ENCODE data around the gene SF3A2. TPM values are rescaled to one million over a fixed set of nuclear protein-coding genes. Genes with fewer than 3 reads are reported as not detected.

Gene SF3A2
- total RNA-seq, 1 experiment from 2014 or later: 107 TPM

DNA sequence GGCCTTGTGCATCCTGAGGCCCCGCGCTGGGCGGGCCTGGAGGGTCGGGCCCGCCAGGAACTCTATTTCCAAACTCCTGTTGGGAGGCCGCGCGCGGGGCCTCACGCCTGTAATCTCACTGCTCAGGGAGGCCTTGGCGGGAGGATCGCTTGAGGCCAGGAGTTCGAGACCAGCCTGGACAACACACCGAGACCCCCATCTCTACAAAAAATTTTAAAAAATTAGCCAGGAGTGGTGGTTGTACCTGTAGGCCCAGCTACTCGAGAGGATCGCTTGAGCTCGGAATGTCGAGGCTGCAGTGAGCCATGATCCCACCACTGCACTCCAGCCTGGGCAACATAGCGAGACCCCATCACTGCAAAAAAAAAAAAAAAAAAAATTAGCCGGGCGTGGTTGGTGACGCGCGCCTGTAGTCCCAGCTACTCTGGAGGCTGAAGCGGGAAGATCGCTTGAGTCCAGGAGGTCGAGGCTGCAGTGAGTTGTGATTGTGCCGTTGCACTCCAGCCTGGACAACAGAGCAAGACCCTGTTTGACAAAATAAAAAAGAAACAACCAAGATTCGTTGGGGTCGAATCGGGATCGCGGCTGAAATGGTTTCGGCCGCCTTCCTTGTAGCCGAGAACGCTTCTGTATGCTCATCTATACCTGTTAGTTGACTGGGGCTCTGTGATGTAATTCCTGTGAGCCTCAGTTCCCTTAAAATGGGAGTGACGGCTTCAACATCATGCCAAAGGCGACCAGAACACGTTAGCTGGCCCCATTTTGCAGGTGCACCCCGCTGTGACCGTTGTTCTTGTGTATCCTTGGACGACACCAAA is 636 bp downstream of the SF3A2 start:
- H3K4me3 ChIP-seq (ENCODE audit: insufficient read depth, low read depth, low read length): peak overlapping the region; percentile 93

DNA sequence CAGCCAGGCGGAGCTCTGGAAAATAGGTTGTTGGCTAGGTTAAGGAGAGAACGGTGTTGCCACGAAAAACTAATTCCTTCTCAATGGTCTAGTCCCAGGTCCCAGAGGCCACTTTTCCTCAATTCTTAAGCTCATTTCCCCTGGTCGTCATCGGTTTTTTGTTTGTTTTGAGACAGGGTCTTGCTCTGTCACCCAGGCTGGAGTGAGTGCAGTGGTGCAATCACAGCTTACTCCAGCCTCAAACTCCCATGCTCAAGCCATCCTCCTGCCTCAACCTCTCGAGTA is 1.2 kb downstream of the SF3A2 start:
- Histone ChIP-seq H3K27me3 (ENCODE audit: control insufficient read depth, insufficient read depth, low read length) (no peaks in the 10 kb centered on the region), H3K4me3 (ENCODE audit: insufficient read depth, low read depth, low read length) (peak overlapping the region; percentile 93; the same call in 1 of the 2 replicates), H3K36me3 (replicated peaks; ENCODE audit: control insufficient read depth, insufficient read depth, low read length) (peaks cover 5% of the 10 kb centered on the region)
- DNase-seq: no peak

More for the DNA sequence above, 636 bp downstream of the SF3A2 start:
- peaks cover 3% of the 10 kb centered on the region for H3K36me3 ChIP-seq (replicated peaks; ENCODE audit: control insufficient read depth, insufficient read depth, low read length)
- DNase-seq: no peak
- no peaks in the 10 kb centered on the region for H3K27me3 ChIP-seq (ENCODE audit: control insufficient read depth, insufficient read depth, low read length)

DNA sequence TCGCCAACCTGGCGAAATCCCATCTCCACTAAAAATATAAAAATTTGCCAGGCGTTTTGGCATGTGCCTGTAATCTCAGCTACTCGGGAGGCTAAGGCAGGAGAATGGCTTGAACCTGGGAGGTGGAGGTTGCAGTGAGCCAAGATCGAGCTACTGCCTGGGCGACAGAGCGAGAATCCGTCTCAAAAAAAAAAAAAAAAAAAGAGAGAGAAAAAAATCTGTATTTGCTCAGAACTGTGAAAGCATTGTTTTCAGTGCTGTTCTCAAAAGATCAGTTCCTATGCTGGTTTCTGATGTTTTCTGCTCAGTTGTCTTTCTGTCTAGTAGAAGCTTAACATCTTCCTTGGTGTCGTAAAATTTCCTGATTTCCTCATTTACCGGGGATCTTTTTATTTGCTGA is 2.5 kb downstream of the SF3A2 start:
- H3K4me3 ChIP-seq (ENCODE audit: insufficient read depth, low read depth, low read length): no peak overlapping the region
- no peaks in the 10 kb centered on the region for H3K27me3 ChIP-seq (ENCODE audit: control insufficient read depth, insufficient read depth, low read length)
- H3K36me3 ChIP-seq (replicated peaks; ENCODE audit: control insufficient read depth, insufficient read depth, low read length): peaks cover 10% of the 10 kb centered on the region
- no peak for DNase-seq

DNA sequence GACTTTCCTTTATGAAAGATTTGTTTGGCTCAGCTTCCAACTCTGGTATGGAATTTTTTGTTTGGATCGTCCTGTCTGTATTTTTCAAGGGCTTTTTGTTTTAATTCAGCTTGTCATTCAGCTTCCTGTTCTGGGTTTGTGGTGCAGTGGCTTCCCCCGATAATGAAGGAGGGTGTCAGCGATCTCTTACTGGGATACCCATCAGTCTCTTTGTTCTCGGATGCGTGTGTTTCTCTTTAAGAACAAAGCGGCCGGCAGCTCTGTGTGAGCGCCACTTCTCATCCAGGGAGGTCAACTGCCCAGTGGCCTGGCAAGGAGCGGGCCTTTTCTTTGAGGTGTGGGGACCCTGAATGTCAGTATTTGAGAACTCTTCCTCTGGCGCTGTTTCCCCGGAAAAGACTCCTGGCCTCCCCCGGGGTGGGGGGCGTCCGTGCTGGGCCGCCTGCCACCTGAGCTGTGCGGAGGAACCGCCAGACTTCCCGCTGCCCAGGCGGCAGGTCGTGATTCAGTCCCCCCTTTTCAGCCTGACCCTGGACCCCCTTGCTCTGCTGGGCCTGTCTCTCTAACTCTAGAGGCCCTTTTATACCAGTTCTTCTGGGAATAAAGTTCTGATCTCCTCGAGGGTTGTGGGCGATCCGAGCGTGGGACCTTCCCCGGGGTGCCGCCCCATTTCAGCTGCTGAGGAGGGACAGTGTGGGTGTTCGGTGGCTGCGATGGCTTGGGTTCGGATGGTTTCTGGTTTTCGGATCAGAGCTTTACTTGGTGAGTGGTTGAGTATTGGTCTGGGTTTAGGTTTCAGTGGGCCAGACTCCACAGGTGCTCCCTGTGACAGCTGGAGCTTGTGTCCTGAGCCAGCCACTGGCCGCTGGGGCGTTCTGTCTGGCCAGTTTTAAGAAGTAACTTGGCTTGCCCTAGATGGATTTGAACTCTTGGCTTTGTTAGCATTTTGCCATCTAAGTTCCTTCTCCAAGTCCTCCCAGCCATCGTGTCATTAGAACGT is 3.4 kb downstream of the SF3A2 start:
- no peak for DNase-seq
- Histone ChIP-seq H3K4me3 (ENCODE audit: insufficient read depth, low read depth, low read length) (peak overlapping the region; percentile 4; the same call in 1 of the 2 replicates), H3K27me3 (ENCODE audit: control insufficient read depth, insufficient read depth, low read length) (no peaks in the 10 kb centered on the region), H3K36me3 (replicated peaks; ENCODE audit: control insufficient read depth, insufficient read depth, low read length) (peaks cover 18% of the 10 kb centered on the region)

DNA sequence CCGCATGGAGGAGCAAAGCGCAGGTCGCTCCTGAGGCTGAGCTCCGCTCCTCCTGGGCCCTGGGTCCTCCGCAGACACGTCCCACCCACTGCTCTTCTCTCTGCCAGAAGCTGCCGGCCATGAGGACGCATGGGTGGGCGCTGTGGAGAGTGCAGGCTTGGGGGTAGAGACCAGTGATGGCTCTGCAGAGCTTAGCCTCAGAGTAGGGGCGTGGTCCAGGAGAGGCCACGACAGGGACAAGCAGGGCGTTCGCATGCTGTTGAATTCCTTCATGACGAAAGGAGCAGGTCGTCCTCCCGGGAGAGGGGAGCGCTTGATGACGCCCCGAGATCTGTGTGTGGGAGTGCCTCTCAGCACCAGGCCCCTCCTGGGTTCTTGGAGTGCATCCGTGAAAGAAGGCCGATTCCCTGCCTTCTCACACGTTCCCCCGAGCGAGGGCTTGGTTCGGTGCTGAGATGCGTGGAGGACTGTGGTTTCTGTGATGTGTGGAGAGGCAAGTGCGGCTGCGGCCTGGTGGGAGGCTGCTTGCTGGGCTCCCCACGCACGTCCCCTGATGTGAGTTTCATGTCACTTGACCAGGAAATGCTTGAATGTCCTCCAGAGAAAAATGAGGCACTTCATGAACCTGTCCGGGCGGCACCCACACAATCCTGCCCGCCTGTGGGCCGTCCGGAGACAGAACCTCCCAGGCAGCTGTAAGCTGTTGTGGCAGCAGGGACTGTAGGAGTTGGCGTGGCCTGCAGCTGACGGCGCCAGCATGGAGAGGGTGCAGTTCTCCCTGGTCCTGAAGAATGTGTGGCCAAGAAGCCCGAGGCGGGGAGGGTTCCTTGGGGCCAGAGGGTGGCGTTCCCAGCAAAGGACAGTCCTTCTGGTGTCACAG is 4.5 kb downstream of the SF3A2 start:
- H3K36me3 ChIP-seq (replicated peaks; ENCODE audit: control insufficient read depth, insufficient read depth, low read length): peaks cover 24% of the 10 kb centered on the region
- no peak overlapping the region for H3K4me3 ChIP-seq (ENCODE audit: insufficient read depth, low read depth, low read length)
- no peaks in the 10 kb centered on the region for H3K27me3 ChIP-seq (ENCODE audit: control insufficient read depth, insufficient read depth, low read length)
- no peak for DNase-seq

DNA sequence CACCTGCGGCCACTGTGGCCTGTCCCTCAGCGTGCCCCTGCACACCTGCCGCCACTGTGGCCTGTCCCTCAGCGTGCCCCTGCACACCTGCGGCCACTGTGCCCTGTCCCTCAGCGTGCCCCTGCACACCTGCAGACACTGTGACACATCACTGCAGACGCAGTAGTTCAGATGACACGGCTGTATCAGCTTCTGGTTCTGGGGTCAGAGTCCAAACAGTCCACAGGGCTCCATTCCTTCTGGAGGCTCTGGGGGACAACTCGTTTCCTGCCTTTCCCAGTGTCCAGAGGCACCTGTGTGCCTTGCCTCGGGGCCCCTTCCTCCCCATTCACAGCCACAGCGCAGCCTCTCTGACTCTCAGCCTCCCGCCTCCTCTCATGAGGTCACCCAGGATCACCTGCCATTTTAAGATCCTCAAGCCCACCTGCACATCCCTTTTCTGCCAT is 5.5 kb downstream of the SF3A2 start:
- no peak overlapping the region for H3K4me3 ChIP-seq (ENCODE audit: insufficient read depth, low read depth, low read length)
- H3K36me3 ChIP-seq (replicated peaks; ENCODE audit: control insufficient read depth, insufficient read depth, low read length): peaks cover 30% of the 10 kb centered on the region
- no peak for DNase-seq
- H3K27me3 ChIP-seq (ENCODE audit: control insufficient read depth, insufficient read depth, low read length): no peaks in the 10 kb centered on the region

DNA sequence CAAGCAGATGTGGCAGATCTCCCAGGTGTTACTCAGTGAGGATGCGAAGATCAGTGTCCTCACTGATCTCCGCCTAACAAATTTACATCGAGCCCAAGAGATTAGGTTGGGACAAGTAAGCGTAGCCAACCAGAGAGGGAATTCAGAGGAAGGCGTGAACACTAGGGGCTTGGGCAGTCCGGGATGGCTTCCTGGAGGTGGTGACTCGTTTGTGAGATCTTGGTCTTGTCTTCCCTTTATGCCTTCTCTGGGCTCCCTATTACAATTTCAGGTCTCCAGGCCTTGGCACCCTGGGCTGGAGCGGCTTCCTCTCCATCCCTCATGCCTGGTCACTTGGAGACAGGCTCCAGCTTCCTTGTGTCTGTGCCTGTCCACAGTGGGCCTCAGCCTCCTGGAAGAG is 6.2 kb downstream of the SF3A2 start:
- no peaks in the 10 kb centered on the region for H3K27me3 ChIP-seq (ENCODE audit: control insufficient read depth, insufficient read depth, low read length)
- DNase-seq: no peak
- peaks cover 32% of the 10 kb centered on the region for H3K36me3 ChIP-seq (replicated peaks; ENCODE audit: control insufficient read depth, insufficient read depth, low read length)
- H3K4me3 ChIP-seq (ENCODE audit: insufficient read depth, low read depth, low read length): no peak overlapping the region

DNA sequence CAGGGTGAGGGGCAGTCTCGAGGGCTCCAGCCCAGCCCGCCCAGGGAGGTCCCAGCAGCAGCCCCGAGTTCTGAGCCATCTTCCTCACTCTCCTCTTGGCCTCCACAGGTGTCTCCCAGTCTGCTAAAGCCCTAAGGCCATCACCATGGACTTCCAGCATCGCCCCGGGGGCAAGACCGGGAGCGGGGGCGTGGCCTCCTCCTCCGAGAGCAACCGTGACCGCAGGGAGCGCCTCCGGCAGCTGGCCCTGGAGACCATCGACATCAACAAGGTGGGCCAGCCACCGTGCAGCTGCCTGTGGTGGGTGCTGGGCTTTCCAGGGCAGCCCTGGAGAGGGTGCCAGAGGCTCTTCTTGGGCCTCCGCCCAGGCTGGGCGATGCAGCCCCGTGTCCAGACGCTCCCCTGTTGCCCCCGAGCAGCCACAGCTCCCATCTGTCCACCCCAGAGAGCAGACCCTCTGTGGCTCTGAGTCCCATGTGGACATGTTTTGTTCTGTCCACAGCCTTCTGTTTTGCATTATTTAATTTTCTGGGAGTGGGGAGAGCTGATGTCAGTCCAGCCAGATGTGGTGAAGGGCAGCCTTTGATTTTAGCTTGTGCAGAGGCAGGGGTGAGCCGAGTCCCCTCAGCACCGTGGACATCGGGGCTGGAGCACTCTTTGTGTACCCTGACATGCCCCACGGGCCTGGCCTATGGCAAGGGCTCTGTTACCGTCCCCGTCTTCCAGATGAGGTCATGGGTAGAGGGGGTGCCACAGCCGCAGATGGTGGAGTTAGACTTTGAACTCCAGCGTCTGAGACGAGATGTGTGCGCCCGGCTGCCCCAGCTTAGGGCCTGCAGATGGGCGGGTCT is 6.9 kb downstream of the SF3A2 start:
- H3K36me3 ChIP-seq (replicated peaks; ENCODE audit: control insufficient read depth, insufficient read depth, low read length): peaks cover 32% of the 10 kb centered on the region
- DNase-seq: no peak
- no peak overlapping the region for H3K4me3 ChIP-seq (ENCODE audit: insufficient read depth, low read depth, low read length)
- H3K27me3 ChIP-seq (ENCODE audit: control insufficient read depth, insufficient read depth, low read length): no peaks in the 10 kb centered on the region

DNA sequence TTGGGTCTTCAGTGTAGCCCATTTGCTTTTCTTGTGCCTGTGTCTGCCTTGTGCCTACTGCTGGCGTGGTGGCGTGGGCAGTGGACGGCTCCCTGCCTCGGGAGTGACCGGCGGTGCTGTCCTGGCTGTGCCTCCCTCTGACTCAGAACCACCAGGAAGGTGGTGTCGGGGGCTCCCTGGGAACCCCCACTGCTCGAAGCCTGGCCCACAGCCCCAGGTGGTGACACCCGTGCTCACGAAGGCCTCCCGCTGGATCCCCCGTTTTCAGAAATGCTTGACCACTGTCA is 7.4 kb downstream of the SF3A2 start:
- Histone ChIP-seq H3K27me3 (ENCODE audit: control insufficient read depth, insufficient read depth, low read length) (no peaks in the 10 kb centered on the region), H3K36me3 (replicated peaks; ENCODE audit: control insufficient read depth, insufficient read depth, low read length) (peaks cover 32% of the 10 kb centered on the region), H3K4me3 (ENCODE audit: insufficient read depth, low read depth, low read length) (no peak overlapping the region)
- no peak for DNase-seq

DNA sequence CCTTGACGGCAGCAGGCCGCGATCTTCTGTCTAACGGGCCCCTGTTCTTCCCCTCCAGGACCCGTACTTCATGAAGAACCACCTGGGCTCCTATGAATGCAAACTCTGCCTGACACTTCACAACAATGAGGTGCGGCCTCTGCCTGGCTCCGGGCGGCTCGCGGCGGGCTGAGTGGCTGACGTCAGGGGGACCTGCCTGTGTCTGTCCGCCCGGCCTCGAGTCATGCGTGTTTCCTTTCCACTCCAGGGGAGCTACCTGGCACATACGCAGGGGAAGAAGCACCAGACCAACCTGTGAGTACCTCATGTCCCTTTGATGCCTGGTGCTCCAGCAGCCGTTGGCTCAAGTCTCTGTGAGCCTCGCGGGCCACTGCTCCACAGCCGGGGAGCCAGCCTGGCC is 7.9 kb downstream of the SF3A2 start:
- no peaks in the 10 kb centered on the region for H3K27me3 ChIP-seq (ENCODE audit: control insufficient read depth, insufficient read depth, low read length)
- H3K4me3 ChIP-seq (ENCODE audit: insufficient read depth, low read depth, low read length): no peak overlapping the region
- peaks cover 32% of the 10 kb centered on the region for H3K36me3 ChIP-seq (replicated peaks; ENCODE audit: control insufficient read depth, insufficient read depth, low read length)
- DNase-seq: no peak

DNA sequence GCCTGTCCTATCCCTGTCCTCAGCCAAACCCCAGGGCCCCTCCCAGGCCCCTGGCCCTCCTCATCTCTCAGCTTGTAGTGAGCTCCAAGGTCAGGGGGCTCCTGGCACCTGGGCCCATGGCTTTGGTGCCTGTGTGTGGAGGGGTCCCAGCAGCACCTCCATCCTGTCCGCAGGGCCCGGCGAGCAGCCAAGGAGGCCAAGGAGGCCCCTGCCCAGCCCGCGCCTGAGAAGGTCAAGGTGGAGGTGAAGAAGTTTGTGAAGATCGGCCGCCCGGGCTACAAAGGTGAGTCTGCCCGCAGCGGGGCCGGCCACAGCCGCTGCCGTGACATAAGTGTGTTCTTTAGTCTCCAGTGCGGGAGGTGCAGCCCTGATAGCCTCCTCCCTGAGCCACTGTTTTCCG is 8.6 kb downstream of the SF3A2 start:
- DNase-seq: no peak
- no peaks in the 10 kb centered on the region for H3K27me3 ChIP-seq (ENCODE audit: control insufficient read depth, insufficient read depth, low read length)
- peaks cover 32% of the 10 kb centered on the region for H3K36me3 ChIP-seq (replicated peaks; ENCODE audit: control insufficient read depth, insufficient read depth, low read length)
- H3K4me3 ChIP-seq (ENCODE audit: insufficient read depth, low read depth, low read length): no peak overlapping the region

DNA sequence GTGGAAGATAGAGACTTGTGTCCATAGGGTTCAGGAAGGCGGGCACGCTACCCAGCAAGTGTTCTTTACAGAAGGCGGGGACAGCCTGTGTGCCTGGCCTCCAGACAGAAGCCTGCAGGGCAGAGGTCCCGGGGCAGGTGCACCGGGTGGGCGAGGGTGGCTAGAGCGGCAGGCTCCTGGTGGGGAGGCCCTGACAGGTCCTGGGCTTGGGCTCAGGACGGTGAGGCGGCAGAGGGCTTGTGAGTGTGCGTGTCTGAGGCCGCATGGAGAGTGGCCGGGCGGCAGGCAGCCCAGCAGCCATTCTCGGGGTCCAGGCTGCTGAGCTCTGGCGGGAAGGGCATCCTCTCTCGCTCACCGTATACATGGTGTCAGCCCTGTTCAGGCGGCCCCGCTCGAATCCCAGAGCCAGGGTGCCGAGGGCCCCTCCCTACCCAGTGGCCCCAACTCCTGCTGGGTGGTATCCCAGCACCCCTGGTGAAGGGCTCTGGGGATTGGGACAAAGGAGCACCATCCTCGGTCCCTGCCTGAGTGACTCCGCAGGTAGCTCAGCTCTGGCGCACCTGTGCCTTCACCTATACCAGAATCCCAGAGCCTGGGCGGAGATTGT is 9.5 kb downstream of the SF3A2 start:
- DNase-seq: no peak
- Histone ChIP-seq H3K36me3 (replicated peaks; ENCODE audit: control insufficient read depth, insufficient read depth, low read length) (peaks cover 32% of the 10 kb centered on the region), H3K4me3 (ENCODE audit: insufficient read depth, low read depth, low read length) (no peak overlapping the region), H3K27me3 (ENCODE audit: control insufficient read depth, insufficient read depth, low read length) (no peaks in the 10 kb centered on the region)

DNA sequence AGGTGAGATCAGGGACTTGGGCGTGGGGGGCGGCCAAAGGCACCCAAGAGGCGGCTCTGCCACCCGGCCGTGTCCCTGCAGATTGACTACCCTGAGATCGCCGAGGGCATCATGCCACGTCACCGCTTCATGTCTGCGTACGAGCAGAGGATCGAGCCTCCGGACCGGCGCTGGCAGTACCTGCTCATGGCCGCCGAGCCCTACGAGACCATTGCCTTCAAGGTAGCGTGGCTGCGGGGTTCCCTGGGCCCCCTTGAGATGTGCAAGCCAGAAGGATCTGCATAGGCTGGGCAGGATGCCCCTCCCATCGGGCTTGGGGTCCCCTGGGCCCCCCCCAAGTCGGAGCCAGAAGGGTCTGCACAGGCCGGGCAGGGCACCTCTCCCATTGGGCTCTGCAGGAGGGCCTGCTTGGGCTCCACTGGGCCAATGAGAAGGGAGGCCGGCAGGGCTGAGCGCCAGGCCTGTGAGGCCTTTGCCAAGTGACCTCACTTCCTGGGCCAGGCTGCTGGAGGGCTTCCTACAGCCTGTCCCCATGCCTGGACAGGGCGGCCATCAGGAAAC is 10.3 kb downstream of the SF3A2 start:
- Histone ChIP-seq H3K36me3 (replicated peaks; ENCODE audit: control insufficient read depth, insufficient read depth, low read length) (peaks cover 32% of the 10 kb centered on the region), H3K4me3 (ENCODE audit: insufficient read depth, low read depth, low read length) (no peak overlapping the region), H3K27me3 (ENCODE audit: control insufficient read depth, insufficient read depth, low read length) (no peaks in the 10 kb centered on the region)
- DNase-seq: no peak
